Type B pancreatic cell (in vitro differentiated cells): ENCODE results near the gene MGAM2. TPM values are rescaled to one million over a fixed set of nuclear protein-coding genes. Genes with fewer than 3 reads are reported as not detected.

Source experiments
- DNase-seq: peaks from one replicate; pipeline ENCODE4 v3.0.0; 2021; ENCODE audit warnings: mixed read lengths; ENCODE audit not compliant: unreplicated experiment; ENCODE audit errors: extremely low spot score
- H3K27ac Mint-ChIP-seq: 2 replicates; pipeline ENCODE4 v1.8.0; 2021; ENCODE audit warnings: mild to moderate bottlenecking, mixed read lengths
- H3K27me3 Mint-ChIP-seq: 2 replicates; pipeline ENCODE4 v1.8.0; 2021; ENCODE audit warnings: mixed read lengths
- H3K36me3 Mint-ChIP-seq: 2 replicates; pipeline ENCODE4 v1.8.0; 2021; ENCODE audit warnings: mixed read lengths
- H3K4me1 Mint-ChIP-seq: one replicate; pipeline ENCODE4 v1.8.0; 2021; ENCODE audit warnings: mixed read lengths; ENCODE audit not compliant: unreplicated experiment
- H3K4me3 Mint-ChIP-seq: 2 replicates; pipeline ENCODE4 v1.8.0; 2021; ENCODE audit warnings: mild to moderate bottlenecking, mixed read lengths
- H3K9me3 Mint-ChIP-seq: 2 replicates; pipeline ENCODE4 v1.8.0; 2021; ENCODE audit warnings: mixed read lengths
- CTCF ChIP-seq: fragments of 200-600 bp; sonication (generic); conservative IDR thresholded peaks from 2 replicates; pipeline ENCODE4 v1.5.0; 2021; ENCODE audit warnings: antibody characterized with exemption, mild to moderate bottlenecking
- total RNA-seq: library from RNA; stranded (reverse); gene quantifications from 2 replicates; pipeline ENCODE4 v1.2.1, GENCODE V29; 2021; ENCODE audit warnings: low replicate concordance

The MGAM2 gene
- total RNA-seq, 1 donor from 2014 or later: 5.9 TPM

GRCh38 chr7:142120524-142120923, 9.0 kb downstream of the MGAM2 start:
- H3K27me3 Mint-ChIP-seq: peaks cover 2% of the 10 kb centered on the region
- TF ChIP-seq CTCF: no peak
- no peaks in the 10 kb centered on the region for H3K9me3 Mint-ChIP-seq
- DNase-seq: no peak
- H3K27ac Mint-ChIP-seq: peak overlapping the region; percentile 7
- H3K4me3 Mint-ChIP-seq: no peak overlapping the region
- no peaks in the 10 kb centered on the region for H3K4me1 Mint-ChIP-seq
- H3K36me3 Mint-ChIP-seq: no peaks in the 10 kb centered on the region

- DNase-seq: no peak
- no peak overlapping the region for H3K4me3 Mint-ChIP-seq
- no peak for TF ChIP-seq CTCF
- no peaks in the 10 kb centered on the region for H3K36me3 Mint-ChIP-seq
- peaks cover 2% of the 10 kb centered on the region for H3K27me3 Mint-ChIP-seq
- H3K27ac Mint-ChIP-seq: no peak overlapping the region
- H3K4me1 Mint-ChIP-seq: no peaks in the 10 kb centered on the region
- H3K9me3 Mint-ChIP-seq: no peaks in the 10 kb centered on the region
These were observed 11.7 kb downstream of the MGAM2 start for GRCh38 chr7:142123184-142123583.

- TF ChIP-seq CTCF: no peak
- no peak for DNase-seq
- H3K27me3 Mint-ChIP-seq: no peaks in the 10 kb centered on the region
- no peaks in the 10 kb centered on the region for H3K4me1 Mint-ChIP-seq
- no peak overlapping the region for H3K4me3 Mint-ChIP-seq
- no peak overlapping the region for H3K27ac Mint-ChIP-seq
- H3K9me3 Mint-ChIP-seq: no peaks in the 10 kb centered on the region
- no peaks in the 10 kb centered on the region for H3K36me3 Mint-ChIP-seq
These were observed 13.9 kb downstream of the MGAM2 start for GRCh38 chr7:142125256-142125955.

- Mint-ChIP-seq H3K27me3 (no peaks in the 10 kb centered on the region), H3K4me3 (no peak overlapping the region), H3K27ac (no peak overlapping the region), H3K9me3 (no peaks in the 10 kb centered on the region), H3K4me1 (no peaks in the 10 kb centered on the region), H3K36me3 (no peaks in the 10 kb centered on the region)
- TF ChIP-seq CTCF: no peak
- DNase-seq: no peak
These were observed 18.7 kb downstream of the MGAM2 start for GRCh38 chr7:142130267-142130666.

GRCh38 chr7:142131439-142132185, 20.1 kb downstream of the MGAM2 start:
- no peak for DNase-seq
- no peaks in the 10 kb centered on the region for H3K9me3 Mint-ChIP-seq
- TF ChIP-seq CTCF: no peak
- H3K4me1 Mint-ChIP-seq: no peaks in the 10 kb centered on the region
- H3K36me3 Mint-ChIP-seq: no peaks in the 10 kb centered on the region
- H3K27ac Mint-ChIP-seq: no peak overlapping the region
- no peak overlapping the region for H3K4me3 Mint-ChIP-seq
- no peaks in the 10 kb centered on the region for H3K27me3 Mint-ChIP-seq
